Trophoblast cell (in vitro differentiated cells and primary cell): ENCODE results near the gene GOLT1A.

Source experiments
- DNase-seq, 2 donors: peaks; one replicate each; pipeline ENCODE4 v3.0.0-alpha.2; 2016
- H2AFZ ChIP-seq: 2 replicates; pipeline ENCODE4 v1.6.1; 2013; ENCODE audit warnings: low read length, moderate library complexity, mild to moderate bottlenecking; ENCODE audit not compliant: insufficient read depth, poor library complexity
- H2AK5ac ChIP-seq: 2 replicates; pipeline ENCODE4 v1.6.1; 2013; ENCODE audit warnings: mild to moderate bottlenecking, low read length
- H2BK120ac ChIP-seq: 2 replicates; pipeline ENCODE4 v1.6.1; 2013; ENCODE audit warnings: low read length, mild to moderate bottlenecking, moderate library complexity; ENCODE audit not compliant: insufficient read depth, poor library complexity
- H2BK12ac ChIP-seq: 2 replicates; pipeline ENCODE4 v1.6.1; 2013; ENCODE audit warnings: mild to moderate bottlenecking, low read length, moderate library complexity
- H2BK5ac ChIP-seq: 2 replicates; pipeline ENCODE4 v1.6.1; 2013; ENCODE audit warnings: low read length, low read depth, moderate library complexity, mild to moderate bottlenecking; ENCODE audit not compliant: poor library complexity
- H3K14ac ChIP-seq: 2 replicates; pipeline ENCODE4 v1.6.1; 2013; ENCODE audit warnings: mild to moderate bottlenecking, low read length
- H3K18ac ChIP-seq: 2 replicates; pipeline ENCODE4 v1.6.1; 2013; ENCODE audit warnings: mild to moderate bottlenecking, low read length
- H3K23ac ChIP-seq: 2 replicates; pipeline ENCODE4 v1.6.1; 2013; ENCODE audit warnings: low read length
- H3K27ac ChIP-seq: 2 replicates; pipeline ENCODE4 v1.5.1; 2013; ENCODE audit warnings: low read depth, mild to moderate bottlenecking, inconsistent platforms, low read length, moderate library complexity
- H3K27me3 ChIP-seq: 2 replicates; pipeline ENCODE4 v1.6.1; 2013; ENCODE audit warnings: inconsistent platforms, mild to moderate bottlenecking, low read length, moderate library complexity; ENCODE audit not compliant: insufficient read depth
- H3K36me3 ChIP-seq, 2 experiments: 1 replicate in 1 of 2; 2 replicates in 1 of 2; pipeline ENCODE4 v1.6.1; 2013; ENCODE audit warnings: low read length in 2 of 2, mild to moderate bottlenecking in 2 of 2, moderate library complexity in 1 of 2; ENCODE audit not compliant: insufficient read depth in 2 of 2, control insufficient read depth in 1 of 2
- H3K4ac ChIP-seq: 2 replicates; pipeline ENCODE4 v1.6.1; 2013; ENCODE audit warnings: low read depth, mild to moderate bottlenecking, low read length, moderate library complexity
- H3K4me1 ChIP-seq, 2 experiments: 1 replicate in 1 of 2; 2 replicates in 1 of 2; pipeline ENCODE4 v1.6.1; 2013; ENCODE audit warnings: low read length in 2 of 2, mild to moderate bottlenecking in 2 of 2, moderate library complexity in 1 of 2; ENCODE audit not compliant: insufficient read depth in 2 of 2, control insufficient read depth in 1 of 2
- H3K4me2 ChIP-seq: 2 replicates; pipeline ENCODE4 v1.6.1; 2013; ENCODE audit warnings: inconsistent platforms, mild to moderate bottlenecking, low read length, moderate library complexity
- H3K4me3 ChIP-seq: 2 replicates; pipeline ENCODE4 v1.5.1; 2013; ENCODE audit warnings: mild to moderate bottlenecking, low read depth, low read length, inconsistent platforms
- H3K79me1 ChIP-seq: one replicate; pipeline ENCODE4 v1.6.1; 2013; ENCODE audit warnings: low read length
- H3K79me2 ChIP-seq: 2 replicates; pipeline ENCODE4 v1.6.1; 2013; ENCODE audit warnings: low read length, mild to moderate bottlenecking; ENCODE audit not compliant: control insufficient read depth, insufficient read depth, poor library complexity
- H3K9ac ChIP-seq: 2 replicates; pipeline ENCODE4 v1.6.1; 2013; ENCODE audit warnings: mild to moderate bottlenecking, low read length
- H3K9me3 ChIP-seq: 2 replicates; pipeline ENCODE4 v1.6.1; 2013; ENCODE audit warnings: low read depth, mild to moderate bottlenecking, control low read depth, inconsistent platforms, low read length; ENCODE audit not compliant: insufficient read depth
- H4K12ac ChIP-seq: 2 replicates; pipeline ENCODE4 v1.6.1; 2013; ENCODE audit warnings: low read depth, mild to moderate bottlenecking, low read length, moderate library complexity
- H4K8ac ChIP-seq: 2 replicates; pipeline ENCODE4 v1.6.1; 2013; ENCODE audit warnings: low read depth, mild to moderate bottlenecking, low read length, moderate library complexity
- H4K91ac ChIP-seq: one replicate; pipeline ENCODE4 v1.6.1; 2013; ENCODE audit warnings: low read depth, mild to moderate bottlenecking, low read length, moderate library complexity
- WGBS: extraction: QIAGEN DNeasy Blood & Tissue Kit; methylation state at CpG from one replicate; pipeline ENCODE4 v1.1.7; 2013; ENCODE audit warnings: missing lambda C conversion rate; ENCODE audit not compliant: insufficient read length, insufficient coverage; ENCODE audit errors: extremely low coverage; 5-methylcytosine and 5-hydroxymethylcytosine counted together

Gene GOLT1A

DNA sequence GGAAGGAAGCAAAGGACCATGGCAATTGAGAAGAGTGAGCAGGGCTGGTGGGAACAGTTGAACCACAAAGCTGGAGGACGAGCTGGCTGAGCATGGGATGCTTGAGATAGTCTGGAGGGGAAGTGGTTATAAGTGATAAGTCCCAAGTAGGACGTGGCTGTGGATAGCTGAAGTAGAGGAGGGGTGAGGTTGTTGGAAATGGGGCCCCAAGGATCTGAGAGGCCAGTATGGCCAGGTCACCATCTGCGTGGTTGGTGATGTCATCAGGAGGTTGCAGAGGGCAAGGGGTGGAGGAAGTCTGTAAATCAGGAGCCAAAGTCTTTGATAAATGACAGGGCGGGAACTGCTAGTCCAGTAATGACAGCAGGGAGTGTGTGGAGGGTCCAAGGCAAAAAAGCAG, 36.7 kb downstream of the GOLT1A start:
- no peak for DNase-seq
- Histone ChIP-seq H2AFZ (no peak overlapping the region), H2BK5ac (no peak overlapping the region), H4K12ac (no peak overlapping the region), H3K4me3 (no peak overlapping the region), H3K4me2 (no peak overlapping the region), H3K14ac (no peak overlapping the region), H3K4me1 (peaks cover 0 to 4% of the 10 kb centered on the region in 2 experiments), H3K9me3 (peaks cover 3% of the 10 kb centered on the region), H3K9ac (no peak overlapping the region), H2BK12ac (no peak overlapping the region), H3K27me3 (no peaks in the 10 kb centered on the region), H3K23ac (peak overlapping the region; percentile 33), H3K79me2 (no peaks in the 10 kb centered on the region), H3K18ac (no peak overlapping the region), H2AK5ac (no peak overlapping the region), H3K79me1 (no peaks in the 10 kb centered on the region), H3K4ac (no peak overlapping the region), H3K27ac (no peak overlapping the region), H4K8ac (no peak overlapping the region), H4K91ac (no peak overlapping the region), H2BK120ac (no peak overlapping the region), H3K36me3 (no peaks in the 10 kb centered on the region)
- no CpG with 5 or more reads among the region's 4 CpGs for WGBS

DNA sequence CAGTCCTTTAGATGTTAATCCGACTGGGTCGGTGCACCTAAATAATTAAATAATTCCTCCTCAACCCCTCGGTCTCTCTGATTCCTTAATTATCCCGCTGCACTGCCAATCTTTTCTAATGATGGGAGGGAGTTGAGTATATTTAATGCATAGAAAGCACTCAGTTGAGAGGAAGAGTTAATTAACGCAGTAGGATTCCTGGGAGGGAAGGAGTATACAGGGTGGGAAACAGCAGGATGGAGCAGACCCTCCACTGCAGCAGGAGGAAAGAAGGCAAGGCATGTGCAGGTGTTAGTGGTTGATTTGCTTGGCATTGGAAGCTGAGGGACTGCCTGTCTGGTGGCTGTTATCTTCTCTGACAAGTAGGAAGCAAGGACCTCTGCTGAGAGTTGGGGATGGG, 37.7 kb downstream of the GOLT1A start:
- no peak overlapping the region for H3K27ac ChIP-seq
- no peak overlapping the region for H4K8ac ChIP-seq
- peaks cover 2 to 7% of the 10 kb centered on the region in 2 experiments for H3K4me1 ChIP-seq
- H3K14ac ChIP-seq = no peak overlapping the region
- H3K9me3 ChIP-seq = peaks cover 3% of the 10 kb centered on the region
- no peak overlapping the region for H3K4me3 ChIP-seq
- no peak overlapping the region for H2BK120ac ChIP-seq
- no peak overlapping the region for H4K12ac ChIP-seq
- no peak overlapping the region for H3K4ac ChIP-seq
- H3K36me3 ChIP-seq = no peaks in the 10 kb centered on the region
- no CpG with 5 or more reads among the region's 5 CpGs for WGBS
- no peaks in the 10 kb centered on the region for H3K79me2 ChIP-seq
- H4K91ac ChIP-seq = no peak overlapping the region
- no peak overlapping the region for H2AFZ ChIP-seq
- H2AK5ac ChIP-seq = no peak overlapping the region
- no peak overlapping the region for H3K4me2 ChIP-seq
- H3K23ac ChIP-seq = no peak overlapping the region
- no peaks in the 10 kb centered on the region for H3K79me1 ChIP-seq
- H3K9ac ChIP-seq = no peak overlapping the region
- no peaks in the 10 kb centered on the region for H3K27me3 ChIP-seq
- H3K18ac ChIP-seq = no peak overlapping the region
- no peak for DNase-seq
- H2BK12ac ChIP-seq = no peak overlapping the region
- H2BK5ac ChIP-seq = no peak overlapping the region

DNA sequence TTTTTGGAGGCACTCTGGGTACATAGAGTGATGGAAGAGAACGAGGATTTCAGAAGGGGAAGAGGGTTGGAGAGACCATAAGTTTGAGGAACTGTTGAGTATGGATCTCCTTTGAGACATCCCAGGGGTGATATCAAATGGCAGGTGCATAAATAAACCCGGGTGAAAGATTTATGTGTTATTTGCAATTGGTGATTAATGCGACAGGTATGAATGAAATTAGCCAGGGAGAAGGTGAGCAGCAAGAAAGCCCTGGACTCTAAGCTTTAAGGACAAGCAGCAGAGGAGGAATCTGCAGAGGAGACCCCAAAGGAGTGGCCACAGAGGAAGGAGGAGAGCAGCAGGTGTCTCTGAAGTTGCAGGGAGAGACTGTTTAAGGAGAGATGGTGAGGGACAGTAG, 38.8 kb downstream of the GOLT1A start:
- Histone ChIP-seq H3K27ac (no peak overlapping the region), H3K18ac (no peak overlapping the region), H3K36me3 (no peaks in the 10 kb centered on the region), H3K27me3 (no peaks in the 10 kb centered on the region), H3K4ac (no peak overlapping the region), H3K14ac (no peak overlapping the region), H3K4me1 (peaks cover 2 to 7% of the 10 kb centered on the region in 2 experiments), H3K9ac (no peak overlapping the region), H2AK5ac (no peak overlapping the region), H2BK12ac (no peak overlapping the region), H4K12ac (no peak overlapping the region), H3K9me3 (peaks cover 2% of the 10 kb centered on the region), H2BK5ac (no peak overlapping the region), H4K8ac (no peak overlapping the region), H4K91ac (no peak overlapping the region), H2BK120ac (no peak overlapping the region), H3K4me3 (no peak overlapping the region), H3K23ac (no peak overlapping the region), H3K79me2 (no peaks in the 10 kb centered on the region), H2AFZ (no peak overlapping the region), H3K4me2 (no peak overlapping the region), H3K79me1 (no peaks in the 10 kb centered on the region)
- no peak for DNase-seq
- 100% methylated on average over 1 of the region's 3 CpGs for WGBS

DNA sequence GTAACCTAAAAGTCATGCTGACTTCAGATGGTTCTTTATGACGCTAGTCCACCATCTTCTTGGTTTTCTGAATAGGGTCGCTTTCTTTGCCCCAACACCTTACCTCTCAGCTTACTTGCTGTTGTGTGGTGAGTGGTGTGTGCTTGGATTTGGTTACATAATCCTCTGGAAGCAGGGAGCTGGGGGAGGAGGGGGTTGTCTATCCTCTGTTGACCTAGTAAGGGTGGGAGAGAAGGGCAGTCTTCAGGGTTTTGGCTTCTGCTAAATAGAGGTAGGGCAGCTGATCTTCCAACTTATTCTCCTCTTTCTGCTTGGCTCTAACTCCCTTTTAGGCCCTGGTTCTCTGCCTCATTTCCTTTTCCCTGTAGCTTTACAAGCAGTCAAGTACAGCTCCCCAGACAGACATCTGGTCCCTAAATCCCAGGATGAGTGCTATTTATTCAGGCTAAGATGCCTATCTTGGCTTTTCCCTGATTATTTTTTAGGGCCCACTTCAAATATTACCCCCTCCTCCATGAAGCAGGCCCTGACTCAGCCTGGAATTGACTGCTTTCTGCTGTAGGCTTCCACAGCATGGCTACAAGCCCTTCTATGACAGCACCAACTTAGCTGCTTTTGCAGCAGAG, 41.3 kb downstream of the GOLT1A start:
- H3K27me3 ChIP-seq = no peaks in the 10 kb centered on the region
- no CpG with 5 or more reads among the region's 2 CpGs for WGBS
- no peak overlapping the region for H2BK12ac ChIP-seq
- no peak overlapping the region for H3K14ac ChIP-seq
- no peak overlapping the region for H3K27ac ChIP-seq
- H3K23ac ChIP-seq = no peak overlapping the region
- no peak overlapping the region for H3K4ac ChIP-seq
- no peak overlapping the region for H2BK120ac ChIP-seq
- H4K8ac ChIP-seq = no peak overlapping the region
- H4K91ac ChIP-seq = no peak overlapping the region
- H3K9me3 ChIP-seq = peaks cover 2% of the 10 kb centered on the region
- no peak for DNase-seq
- no peak overlapping the region for H3K9ac ChIP-seq
- no peaks in the 10 kb centered on the region for H3K36me3 ChIP-seq
- H3K79me2 ChIP-seq = no peaks in the 10 kb centered on the region
- H3K4me1 ChIP-seq = peaks cover 2 to 7% of the 10 kb centered on the region in 2 experiments
- H3K4me2 ChIP-seq = no peak overlapping the region
- no peak overlapping the region for H3K18ac ChIP-seq
- H3K4me3 ChIP-seq = no peak overlapping the region
- H2AK5ac ChIP-seq = no peak overlapping the region
- H3K79me1 ChIP-seq = no peaks in the 10 kb centered on the region
- H2AFZ ChIP-seq = no peak overlapping the region
- H4K12ac ChIP-seq = no peak overlapping the region
- no peak overlapping the region for H2BK5ac ChIP-seq
